Hematopoietic multipotent progenitor cell (in vitro differentiated cells): ENCODE data around the gene SNX33. TPM values are rescaled to one million over a fixed set of nuclear protein-coding genes. Genes with fewer than 3 reads are reported as not detected.
"Not testable (repeated sequence)": the region's sequence is repeated elsewhere in the genome, so short reads cannot be mapped to it uniquely, and the experiment has no call there.

Experiments used
- DNase-seq, 3 donors: peaks; one replicate each; pipeline ENCODE4 v3.0.0-alpha.2; 2011 to 2015; ENCODE audit warnings: low read depth in 2 of 3, low spot score in 2 of 3
- total RNA-seq: library from RNA; depleted of rRNA; stranded (reverse); fragments of >200 nt; gene quantifications from one replicate; pipeline ENCODE4 v1.2.3, GENCODE V29; 2012

SNX33 gene, protein sequence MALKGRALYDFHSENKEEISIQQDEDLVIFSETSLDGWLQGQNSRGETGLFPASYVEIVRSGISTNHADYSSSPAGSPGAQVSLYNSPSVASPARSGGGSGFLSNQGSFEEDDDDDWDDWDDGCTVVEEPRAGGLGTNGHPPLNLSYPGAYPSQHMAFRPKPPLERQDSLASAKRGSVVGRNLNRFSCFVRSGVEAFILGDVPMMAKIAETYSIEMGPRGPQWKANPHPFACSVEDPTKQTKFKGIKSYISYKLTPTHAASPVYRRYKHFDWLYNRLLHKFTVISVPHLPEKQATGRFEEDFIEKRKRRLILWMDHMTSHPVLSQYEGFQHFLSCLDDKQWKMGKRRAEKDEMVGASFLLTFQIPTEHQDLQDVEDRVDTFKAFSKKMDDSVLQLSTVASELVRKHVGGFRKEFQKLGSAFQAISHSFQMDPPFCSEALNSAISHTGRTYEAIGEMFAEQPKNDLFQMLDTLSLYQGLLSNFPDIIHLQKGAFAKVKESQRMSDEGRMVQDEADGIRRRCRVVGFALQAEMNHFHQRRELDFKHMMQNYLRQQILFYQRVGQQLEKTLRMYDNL
- total RNA-seq, result 10.5 TPM

DNA sequence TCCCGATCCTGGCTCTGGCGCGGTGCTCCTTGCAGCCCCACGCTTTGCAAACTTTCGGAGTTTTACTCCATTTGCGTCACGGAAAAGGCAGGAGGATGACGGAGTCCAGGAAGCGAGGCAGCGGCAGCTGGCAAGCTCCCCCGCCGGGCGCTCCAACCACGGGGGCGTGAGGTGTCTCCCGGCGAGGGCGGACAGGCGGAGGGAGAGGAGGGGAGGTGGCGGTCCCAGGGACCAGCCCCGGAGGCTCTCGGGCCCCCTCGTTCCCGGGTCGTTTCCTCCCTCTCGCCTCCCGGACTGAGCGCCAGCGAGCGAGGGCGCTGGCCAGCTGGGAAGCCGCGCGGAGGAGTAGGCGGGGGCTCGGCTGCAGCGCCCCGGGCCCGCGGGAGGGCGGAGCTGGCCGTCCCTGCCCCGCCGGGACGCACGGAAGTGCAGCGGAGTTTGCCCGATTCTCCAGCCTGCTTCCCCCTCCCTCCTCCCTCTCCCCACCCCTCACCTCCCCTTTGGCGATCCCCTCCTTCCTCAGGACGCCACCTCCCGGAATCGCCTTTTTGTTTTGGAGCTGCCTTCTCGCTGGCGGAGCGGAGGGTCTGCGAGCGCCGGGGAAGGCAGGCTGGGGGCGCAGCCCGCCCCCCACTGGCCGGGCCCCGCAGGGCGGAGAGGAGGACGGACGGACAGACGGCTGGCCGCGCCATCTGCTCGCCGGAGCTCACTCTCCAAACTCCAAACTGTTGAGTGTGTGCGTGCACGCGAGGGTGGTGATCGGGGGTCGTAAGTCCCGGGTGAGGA is at the start of gene SNX33:
TSS of gene SNX33 (plus strand) at position 543 of the 786 bp plus-strand sequence. CDS start 1,191 bp downstream, outside the sequence.
- DNase-seq, result peak; percentile 21 to 61 (median 56)

DNA sequence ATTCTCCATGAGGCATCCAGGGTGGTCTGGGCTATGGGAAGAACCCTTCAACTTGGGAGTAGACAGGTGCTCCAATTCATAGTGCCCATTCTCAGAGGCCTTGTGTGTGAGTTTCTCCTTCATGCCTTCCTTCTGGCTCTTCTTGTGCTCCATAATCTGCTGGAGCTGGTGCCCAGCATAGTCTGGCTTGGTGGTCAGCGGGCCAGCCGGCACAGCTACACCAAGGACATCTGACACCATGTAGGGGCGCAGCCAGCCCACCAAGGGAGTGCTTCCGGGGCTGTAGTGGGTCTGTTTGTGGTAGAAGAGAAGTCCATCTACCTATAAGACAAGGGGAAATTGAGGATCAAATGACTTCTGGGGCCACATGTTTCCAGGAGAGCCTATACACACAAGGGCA is 49.4 kb upstream of the SNX33 start:
- DNase-seq, result no peak

DNA sequence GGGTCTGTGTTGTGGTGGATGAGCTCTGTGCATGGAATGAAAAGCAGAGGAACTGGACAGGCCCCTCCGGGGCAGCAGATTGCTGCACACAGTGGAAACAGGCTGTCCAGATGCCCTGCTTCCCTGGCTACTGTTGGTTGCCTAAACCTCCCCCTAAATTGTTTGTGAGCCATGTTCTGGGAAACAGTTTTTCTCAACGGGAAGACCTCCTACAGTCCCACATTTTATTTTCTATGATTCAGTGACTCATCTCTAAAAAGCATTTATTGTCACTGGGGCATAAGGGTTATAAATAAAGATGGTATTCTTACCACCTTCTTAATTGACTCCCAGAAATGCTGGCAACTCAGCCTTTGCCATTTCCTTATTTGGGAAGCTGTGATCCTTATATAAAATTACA is 48.3 kb upstream of the SNX33 start:
- no peak for DNase-seq

DNA sequence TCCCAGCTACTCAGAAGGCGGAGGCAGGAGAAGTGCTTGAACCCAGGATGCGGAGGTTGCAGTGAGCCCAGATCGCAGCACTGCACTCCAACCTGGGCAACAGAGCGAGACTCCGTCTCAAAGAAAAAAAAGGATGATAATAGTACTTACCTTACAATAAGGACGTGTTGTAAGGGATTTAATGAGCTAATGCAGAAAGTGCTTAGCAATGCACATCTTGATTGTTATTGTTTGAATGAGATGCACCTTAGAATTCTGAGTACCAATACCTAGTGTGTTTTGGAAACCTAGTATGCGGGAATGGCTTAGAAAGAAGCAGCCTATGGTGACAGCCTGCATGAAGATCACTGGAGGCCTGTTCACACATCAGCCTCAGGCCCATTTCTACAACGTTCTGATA is 41.7 kb upstream of the SNX33 start:
- DNase-seq, result no peak

DNA sequence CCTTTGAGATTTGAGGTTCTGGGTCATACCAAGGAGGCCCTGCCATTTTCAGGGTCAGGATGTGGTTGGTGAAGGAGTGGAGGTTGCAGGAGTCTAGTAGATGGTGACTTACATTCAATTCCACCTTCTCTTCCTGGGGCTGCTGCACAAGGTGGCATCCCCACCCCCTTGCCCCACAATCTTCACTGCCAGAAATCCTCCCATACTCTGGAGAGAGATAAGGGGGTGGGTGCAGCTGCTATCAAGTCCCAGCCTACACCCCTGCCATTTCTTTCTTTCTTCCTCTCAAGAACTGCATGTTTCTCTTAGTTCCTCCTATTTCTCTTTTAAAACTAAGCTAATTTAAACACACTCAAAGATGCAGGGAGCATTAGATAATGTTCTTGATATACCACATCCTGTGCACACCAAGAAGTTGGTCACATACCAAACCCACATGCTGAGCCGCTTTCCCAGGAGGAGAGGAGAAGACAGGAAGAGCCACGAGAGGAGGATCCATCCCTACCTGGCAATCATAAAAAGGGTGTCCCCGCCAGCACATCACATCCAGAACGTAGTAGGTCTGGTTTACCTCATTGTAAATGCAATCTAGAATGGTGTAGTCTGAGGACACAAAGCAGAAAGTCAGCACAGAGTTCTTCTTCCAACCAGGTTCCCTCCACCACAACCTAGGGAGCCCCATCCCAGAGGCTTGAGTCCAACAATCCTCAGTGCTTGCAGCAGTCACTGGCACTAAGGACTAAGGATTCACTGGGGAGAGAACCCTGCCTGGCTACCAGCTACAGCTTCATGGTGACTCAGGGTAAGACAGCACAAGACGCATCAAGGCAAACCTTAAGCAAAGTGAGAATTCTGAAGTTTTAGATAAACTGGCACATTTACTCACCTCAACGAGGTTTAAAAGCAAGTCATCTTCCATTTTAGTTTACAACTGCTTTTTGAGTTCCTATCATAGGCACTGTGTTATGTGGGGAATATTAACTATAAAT is 40.7 kb upstream of the SNX33 start:
- peak in 2 of 3 donors; percentile 41 to 73 for DNase-seq

DNA sequence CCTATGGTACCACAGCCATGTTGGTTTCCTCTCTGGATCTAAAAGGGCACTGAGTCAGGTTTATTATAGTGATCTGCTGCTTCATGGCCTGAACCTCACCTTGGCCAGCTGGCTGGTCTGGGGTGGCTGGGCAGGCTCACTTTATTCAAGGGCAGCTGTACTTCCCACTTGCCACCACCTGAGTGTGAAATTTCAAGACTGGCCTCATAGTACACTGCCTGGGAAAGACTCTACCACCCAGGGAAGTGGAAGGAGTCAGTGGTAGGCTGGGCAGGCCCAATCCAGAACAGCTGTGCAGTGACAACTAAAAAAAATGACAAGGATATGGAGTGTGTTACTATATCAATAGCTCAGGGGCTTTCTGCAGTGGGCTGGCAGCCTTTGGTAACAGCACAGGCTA is 30.9 kb upstream of the SNX33 start:
- no peak for DNase-seq

DNA sequence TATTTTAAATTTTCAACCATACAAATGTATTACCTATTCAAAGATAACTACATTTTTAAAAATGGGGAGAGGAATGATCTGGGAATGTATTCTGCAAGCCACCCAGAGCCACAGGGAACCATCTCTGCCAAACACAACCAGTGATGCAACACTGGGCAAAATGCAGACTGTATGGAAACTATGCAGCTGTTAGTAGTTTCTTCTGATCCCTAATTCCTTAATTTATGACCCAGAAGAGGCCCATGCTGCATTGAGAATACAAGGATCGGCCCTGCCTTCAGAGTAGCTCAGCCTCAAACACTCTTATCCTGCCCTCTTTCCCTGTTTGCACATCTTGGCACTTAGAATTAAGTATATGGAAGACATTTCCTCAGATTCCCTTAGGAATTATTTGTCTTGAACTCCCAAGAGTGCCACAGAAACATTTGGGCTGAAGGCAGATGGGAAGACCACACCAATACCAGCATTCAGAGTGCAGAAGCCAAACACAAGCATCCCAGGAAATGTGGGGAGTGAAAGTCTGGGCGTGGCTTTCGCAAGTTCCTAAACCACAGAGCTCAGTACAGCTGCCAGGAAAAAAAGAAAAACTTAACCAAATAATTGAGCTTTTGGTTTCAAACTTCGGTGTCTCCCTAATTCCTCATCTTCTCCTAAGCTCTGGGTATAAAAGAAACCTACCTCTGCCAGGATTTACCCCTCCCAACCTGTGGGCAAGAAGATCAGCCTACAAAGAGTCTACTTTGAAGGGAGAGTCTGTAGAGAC is 27.5 kb upstream of the SNX33 start:
- DNase-seq, result no peak

DNA sequence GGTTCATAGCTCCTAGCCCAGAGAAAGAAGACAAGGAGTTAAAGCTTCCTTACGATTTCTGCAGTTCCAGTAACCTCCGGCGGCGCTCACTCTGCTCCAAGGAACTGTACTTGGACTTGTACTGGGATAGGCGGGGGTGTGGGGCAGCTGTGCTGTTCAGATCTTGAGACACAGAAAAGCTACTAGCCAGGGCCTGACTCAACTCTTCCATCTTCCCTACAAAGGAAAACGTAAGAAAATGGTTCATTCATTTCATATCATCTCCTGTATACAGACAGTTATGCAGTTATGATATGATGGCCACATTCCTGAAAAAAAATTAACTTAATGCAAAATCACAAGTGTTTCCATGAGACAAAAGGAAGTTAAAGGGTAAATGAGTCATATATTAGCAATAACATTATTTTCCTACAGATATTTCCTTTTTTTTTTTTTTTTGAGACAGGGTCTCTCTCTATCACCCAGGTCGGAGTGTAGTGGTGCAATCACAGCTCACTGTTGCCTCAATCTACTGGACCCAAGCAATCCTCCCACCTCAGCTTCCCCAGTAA is 26.8 kb upstream of the SNX33 start:
- DNase-seq, result no peak

DNA sequence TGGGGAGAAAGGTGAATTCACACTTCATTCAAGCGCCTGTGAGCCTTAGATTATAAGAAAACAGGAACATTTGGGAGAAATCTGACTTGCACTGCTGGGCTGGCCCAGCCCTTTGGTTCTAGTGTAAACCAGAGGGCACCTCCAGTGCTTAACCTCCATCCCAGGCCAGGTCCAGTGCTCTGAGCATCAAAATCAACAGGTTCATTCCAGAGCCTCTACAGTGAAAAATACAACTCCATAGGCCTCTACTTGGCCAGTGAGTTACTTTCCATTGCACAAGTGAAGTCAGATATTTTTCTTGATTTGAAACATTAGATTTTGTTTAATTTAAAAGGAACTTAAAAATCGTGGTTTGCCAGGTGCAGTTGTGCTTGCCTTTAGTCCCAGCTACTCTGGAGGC is 25.2 kb upstream of the SNX33 start:
- DNase-seq, result no peak

DNA sequence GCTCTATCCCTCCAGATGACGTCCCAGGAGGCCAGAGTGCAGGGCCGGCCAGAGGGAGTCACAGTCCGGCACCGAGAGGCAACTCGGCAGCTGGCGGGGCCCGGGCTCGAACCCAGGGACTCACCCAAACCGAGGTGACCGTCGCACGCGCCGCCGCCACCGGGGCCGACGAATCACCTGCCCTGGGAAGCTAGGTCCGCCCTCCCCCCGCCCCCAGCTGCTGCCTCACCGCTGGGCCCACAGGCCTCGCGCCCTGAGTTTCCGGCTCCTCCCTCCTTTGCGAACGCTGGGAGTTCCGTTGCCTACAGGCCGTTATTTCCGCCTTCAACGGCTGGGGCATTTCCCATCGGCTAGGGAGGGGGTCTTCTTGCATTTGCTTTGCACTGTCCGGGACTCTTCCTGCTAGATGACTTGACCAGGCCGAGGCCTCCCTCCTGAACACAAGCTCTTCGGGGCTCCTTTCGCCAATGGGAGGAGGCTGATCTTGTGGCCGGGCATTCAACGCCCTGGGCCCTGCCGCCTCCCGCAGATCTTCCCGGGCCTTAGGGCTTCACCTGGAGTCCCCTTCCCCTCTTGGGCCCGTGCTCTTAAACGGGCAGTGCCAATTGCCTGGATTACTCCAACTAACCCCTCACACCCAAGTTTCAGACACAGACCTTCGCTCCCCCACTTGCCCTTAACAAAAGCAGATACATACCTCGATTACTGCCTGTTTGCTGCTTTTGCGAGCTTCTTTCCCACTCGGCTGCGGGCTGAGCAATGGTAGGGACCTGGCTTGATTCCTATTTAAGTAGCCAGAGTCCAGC is 22.0 kb upstream of the SNX33 start, which contains the start of gene SNUPN:
TSS of gene SNUPN (minus strand) at position 184 of the 806 bp plus-strand sequence. CDS start 4,674 bp downstream, outside the sequence.
- peak; percentile 84 to 98 (median 98) for DNase-seq

DNA sequence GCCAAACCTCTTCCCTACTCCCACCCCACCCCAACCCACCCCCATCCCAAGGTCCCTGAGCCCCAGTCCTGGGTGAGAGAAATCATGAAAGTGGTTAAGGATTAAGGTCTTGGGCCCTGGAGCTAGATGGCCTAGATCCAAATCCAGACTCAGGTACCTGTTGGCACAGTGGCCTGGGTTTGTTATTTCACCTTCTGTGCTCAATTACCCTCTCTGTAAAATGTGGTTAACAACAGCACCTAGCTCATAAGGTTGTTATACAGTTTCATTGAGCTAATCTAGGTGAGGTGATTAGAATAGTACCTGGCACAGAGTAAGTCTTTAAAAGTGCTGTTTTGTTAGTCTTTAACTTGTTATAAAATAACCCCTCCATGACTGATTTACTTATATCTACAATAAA is 15.8 kb upstream of the SNX33 start:
- no peak for DNase-seq

DNA sequence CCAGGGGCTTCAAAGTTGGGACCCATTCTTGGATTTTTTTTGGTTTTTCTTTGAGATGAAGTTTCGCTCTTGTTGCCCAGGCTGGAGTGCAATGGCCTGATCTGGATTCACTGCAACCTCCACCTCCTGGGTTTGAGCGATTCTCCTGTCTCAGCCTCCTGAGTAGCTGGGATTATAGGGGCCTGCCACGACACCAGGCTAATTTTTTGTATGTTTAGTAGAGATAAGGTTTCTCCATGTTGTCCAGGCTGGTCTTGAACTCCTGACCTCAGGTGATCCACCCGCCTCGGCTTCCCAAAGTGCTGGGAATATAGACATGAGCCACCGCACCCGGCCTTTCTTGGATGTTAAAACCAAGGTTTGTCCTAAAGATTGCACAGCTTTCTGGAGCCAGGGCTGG is 13.8 kb upstream of the SNX33 start:
- not testable (repeated sequence) for DNase-seq

DNA sequence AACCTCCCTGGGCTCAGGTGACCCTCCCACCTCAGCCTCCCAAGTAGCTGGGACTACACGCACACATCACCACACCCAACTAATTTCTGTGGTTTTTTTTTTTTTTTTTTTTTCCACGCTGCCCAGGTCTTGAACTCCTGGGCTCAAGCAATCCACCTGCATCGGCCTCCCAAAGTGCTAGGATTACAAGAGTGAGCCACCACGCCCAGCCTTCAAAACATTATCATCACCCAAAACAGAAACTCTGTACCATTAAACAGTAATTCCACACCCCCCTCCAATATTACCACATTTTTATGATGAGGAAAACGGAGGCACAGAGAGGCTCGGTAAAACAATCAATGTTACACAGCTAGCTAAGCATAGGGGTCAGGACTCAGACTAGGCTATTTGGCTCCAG is 11.7 kb upstream of the SNX33 start:
- DNase-seq, result no peak

DNA sequence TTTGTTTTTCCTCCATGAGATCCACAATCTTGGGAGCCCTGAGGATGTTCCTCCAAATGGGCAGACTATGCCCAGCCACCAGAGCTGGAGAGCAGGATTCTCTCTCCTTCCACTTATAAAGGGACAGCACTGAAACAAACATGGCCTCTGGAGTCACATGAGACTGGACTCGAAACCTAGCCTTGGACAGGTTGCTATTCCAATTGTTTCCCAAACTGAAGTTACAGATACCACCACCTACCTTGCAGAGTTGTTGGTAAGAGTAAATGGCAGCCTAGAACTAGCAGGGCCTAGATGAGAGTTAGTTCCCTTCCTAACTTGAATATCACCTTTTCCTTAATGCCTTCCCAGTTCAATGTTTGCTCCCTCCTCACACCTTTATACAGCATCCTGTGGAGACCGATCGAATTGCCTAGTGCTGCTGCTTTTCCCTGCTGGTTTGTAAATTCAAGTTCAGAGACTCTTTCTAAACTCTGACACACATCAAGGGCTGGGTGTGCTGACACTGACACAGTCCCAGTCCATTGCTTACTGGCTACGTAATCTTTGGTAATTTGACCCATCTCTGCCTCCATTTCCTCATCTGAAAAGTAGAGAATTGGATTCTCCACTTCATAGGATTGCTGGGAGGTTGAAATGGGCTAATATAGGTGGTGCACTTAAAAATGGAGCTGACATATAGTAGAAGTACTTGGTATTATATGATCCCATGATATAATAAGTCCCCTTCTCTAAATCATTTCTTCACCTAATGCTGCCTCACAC is 10.3 kb upstream of the SNX33 start:
- no peak for DNase-seq

DNA sequence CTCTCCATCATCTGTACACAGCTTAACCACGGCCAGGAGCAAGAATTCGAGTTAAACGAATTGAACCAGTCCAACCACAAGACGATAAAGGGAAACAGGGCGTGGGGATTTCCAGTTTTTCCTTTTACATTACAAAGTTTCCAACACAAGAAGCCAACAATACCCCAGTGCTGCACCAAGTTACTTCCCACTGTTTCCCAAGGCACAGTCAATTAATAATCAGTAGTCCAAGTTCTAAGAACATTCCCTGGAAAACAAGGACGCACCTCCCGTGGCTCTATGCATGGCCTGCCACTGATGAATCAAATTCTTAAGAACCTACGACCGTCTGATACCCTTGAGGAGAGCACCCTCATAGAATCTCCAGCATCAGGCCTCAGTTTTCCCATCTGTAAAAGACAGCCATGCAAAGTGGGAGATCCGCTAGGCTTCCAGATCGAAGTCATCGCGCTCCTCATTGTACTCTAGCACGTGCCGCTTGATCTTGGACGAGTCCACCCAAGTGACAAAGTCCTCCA is 8.5 kb upstream of the SNX33 start:
- no peak for DNase-seq

DNA sequence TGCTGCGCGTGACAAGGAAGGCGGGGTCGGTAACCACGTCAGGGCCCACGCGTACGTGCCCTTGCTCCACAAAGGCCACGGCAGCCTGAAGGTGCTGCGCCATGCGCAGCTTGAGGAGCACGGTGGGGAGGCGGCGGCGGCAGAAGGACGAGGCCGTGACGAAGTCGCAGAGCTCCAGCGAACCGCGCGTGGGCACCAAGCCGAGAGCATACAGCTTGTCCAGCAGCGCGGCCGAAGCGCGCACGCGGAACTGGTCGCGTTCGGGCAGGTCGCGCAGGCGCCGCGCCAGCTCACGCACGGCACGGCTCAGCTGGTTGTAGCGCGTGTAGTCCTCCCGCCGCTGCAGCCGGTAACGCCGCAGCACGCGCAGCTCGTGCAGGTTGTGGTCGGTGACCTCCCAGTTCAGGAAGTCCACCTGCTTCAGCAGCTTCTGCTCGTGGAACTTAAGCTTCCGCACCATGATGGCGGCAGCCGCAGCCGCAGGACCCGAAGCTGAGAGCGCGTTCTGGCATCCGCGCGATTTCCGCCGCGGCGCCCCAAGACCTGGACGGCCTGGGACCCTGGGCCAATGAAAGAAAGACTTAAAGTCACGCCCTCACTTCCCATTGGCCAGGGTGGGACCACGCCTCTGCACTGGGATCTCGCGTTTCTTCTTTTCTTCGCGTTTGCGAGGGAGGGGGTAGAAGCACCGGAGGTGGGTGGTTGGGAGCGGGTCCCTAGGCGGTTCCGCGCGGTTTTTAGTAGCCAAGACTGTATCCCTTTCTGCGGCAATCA is 7.8 kb upstream of the SNX33 start, which contains the start of gene IMP3:
TSS of gene IMP3 (minus strand) at position 516 of the 774 bp plus-strand sequence. CDS start at position 460, 56 bp downstream.
- DNase-seq, result peak; percentile 86 to 99 (median 97)
